Skeletal muscle cell (primary cell): Measurements from ENCODE around the gene RAX.

Experiments
- DNase-seq: peaks from one replicate; pipeline ENCODE4 v3.0.0-alpha.2; 2010; ENCODE audit warnings: low read depth
- H3K4me3 ChIP-seq: 2 replicates; pipeline ENCODE4 v1.5.1; 2011; ENCODE audit warnings: low read depth, mild to moderate bottlenecking, control low read depth, low read length, moderate library complexity

Gene RAX

GRCh38 chr18:59272891-59273758, at the start of gene RAX:
Gene RAX (minus strand): TSS chr18:59273454. CDS start chr18:59273206, 248 bp downstream.
- DNase-seq: no peak
- peak within 1 kb of the TSS; percentile 12 for H3K4me3 ChIP-seq

- DNase-seq: no peak
- H3K4me3 ChIP-seq: no peak within 1 kb of the TSS
These were observed 45.3 kb upstream of the RAX start, which contains the start of gene CPLX4 for GRCh38 chr18:59318460-59319050. Gene CPLX4 (minus strand): TSS chr18:59318649. CDS start chr18:59318462, 187 bp downstream.

- DNase-seq: no peak
- H3K4me3 ChIP-seq: no peak overlapping the region
These were observed 38.4 kb upstream of the RAX start for GRCh38 chr18:59311631-59312030.

- no peak for DNase-seq
- H3K4me3 ChIP-seq: peak overlapping the region; percentile 35
These were observed 35.6 kb upstream of the RAX start for GRCh38 chr18:59308938-59309260.

- H3K4me3 ChIP-seq: peak overlapping the region; percentile 35
- peak; percentile 7 for DNase-seq
These were observed 35.1 kb upstream of the RAX start for GRCh38 chr18:59308248-59308937.

GRCh38 chr18:59306640-59307039, 33.4 kb upstream of the RAX start:
- H3K4me3 ChIP-seq: no peak overlapping the region
- DNase-seq: no peak

- no peak overlapping the region for H3K4me3 ChIP-seq
- DNase-seq: no peak
These were observed 32.0 kb upstream of the RAX start for GRCh38 chr18:59305295-59305694.

GRCh38 chr18:59303656-59304195, 30.5 kb upstream of the RAX start:
- H3K4me3 ChIP-seq: no peak overlapping the region
- no peak for DNase-seq

GRCh38 chr18:59303006-59303405, 29.8 kb upstream of the RAX start:
- no peak overlapping the region for H3K4me3 ChIP-seq
- no peak for DNase-seq

- no peak overlapping the region for H3K4me3 ChIP-seq
- no peak for DNase-seq
These were observed 28.7 kb upstream of the RAX start for GRCh38 chr18:59301929-59302328.

GRCh38 chr18:59300676-59301285, 27.5 kb upstream of the RAX start:
- DNase-seq: no peak

GRCh38 chr18:59298871-59299270, 25.6 kb upstream of the RAX start:
- H3K4me3 ChIP-seq: no peak overlapping the region
- DNase-seq: no peak

More at GRCh38 chr18:59300676-59301285, 27.5 kb upstream of the RAX start:
- H3K4me3 ChIP-seq: no peak overlapping the region

- no peak for DNase-seq
These were observed 20.1 kb upstream of the RAX start for GRCh38 chr18:59293317-59293716.

GRCh38 chr18:59286341-59286740, 13.1 kb upstream of the RAX start:
- no peak overlapping the region for H3K4me3 ChIP-seq
- no peak for DNase-seq

More at GRCh38 chr18:59293317-59293716, 20.1 kb upstream of the RAX start:
- H3K4me3 ChIP-seq: no peak overlapping the region

GRCh38 chr18:59282341-59282740, 9.1 kb upstream of the RAX start:
- DNase-seq: no peak
- H3K4me3 ChIP-seq: no peak overlapping the region

- no peak overlapping the region for H3K4me3 ChIP-seq
These were observed 6.5 kb upstream of the RAX start for GRCh38 chr18:59279722-59280121.

GRCh38 chr18:59279193-59279592, 5.9 kb upstream of the RAX start:
- DNase-seq: no peak
- no peak overlapping the region for H3K4me3 ChIP-seq

More at GRCh38 chr18:59279722-59280121, 6.5 kb upstream of the RAX start:
- no peak for DNase-seq

GRCh38 chr18:59278793-59279192, 5.5 kb upstream of the RAX start:
- no peak for DNase-seq
- no peak overlapping the region for H3K4me3 ChIP-seq

- DNase-seq: no peak
- no peak overlapping the region for H3K4me3 ChIP-seq
These were observed 2.8 kb upstream of the RAX start for GRCh38 chr18:59276047-59276446.
